CD14-positive monocyte (primary cell): Measurements from ENCODE around the gene SLC32A1. TPM values are rescaled to one million over a fixed set of nuclear protein-coding genes. Genes with fewer than 3 reads are reported as not detected.
A peak's percentile ranks its signal among the peaks of the same experiment; 100 is the strongest.

ENCODE experiments used
- DNase-seq, 3 donors: peaks; one replicate each; pipeline ENCODE4 v3.0.0-alpha.2; 2011 to 2022
- H2AFZ ChIP-seq: 2 replicates; pipeline ENCODE4 v1.6.0; 2012; ENCODE audit warnings: mild to moderate bottlenecking, low read depth, low read length, inconsistent platforms; ENCODE audit not compliant: insufficient read depth, poor library complexity, severe bottlenecking
- H3K27ac ChIP-seq, 2 donors: 1 replicate in 1 of 2; 2 replicates in 1 of 2; pipeline ENCODE4 v1.5.1; 2012 to 2013; ENCODE audit warnings: low read length in 2 of 2, control low read depth in 1 of 2, inconsistent platforms in 1 of 2, low read depth in 1 of 2, mild to moderate bottlenecking in 1 of 2
- H3K27me3 ChIP-seq, 2 donors: one replicate each; pipeline versions ENCODE4 v1.6.0 to v1.6.1; 2011 to 2013; ENCODE audit warnings: low read length in 2 of 2; ENCODE audit not compliant: control insufficient read depth in 2 of 2, insufficient read depth in 2 of 2
- H3K36me3 ChIP-seq, 2 donors: replicated peaks in 1 of 2; 1 replicate in 1 of 2; 2 replicates in 1 of 2; pipeline versions ENCODE4 v1.5.1 to v1.6.1; 2012 to 2013; ENCODE audit warnings: low read length in 2 of 2, control low read depth in 1 of 2, inconsistent platforms in 1 of 2, mild to moderate bottlenecking in 1 of 2; ENCODE audit not compliant: insufficient read depth in 2 of 2, control insufficient read depth in 1 of 2
- H3K4me1 ChIP-seq, 2 donors: 1 replicate in 1 of 2; 2 replicates in 1 of 2; pipeline versions ENCODE4 v1.5.1 to v1.6.1; 2012 to 2013; ENCODE audit warnings: low read length in 2 of 2, control low read depth in 1 of 2, inconsistent platforms in 1 of 2, mild to moderate bottlenecking in 1 of 2, moderate library complexity in 1 of 2; ENCODE audit not compliant: insufficient read depth in 2 of 2, control insufficient read depth in 1 of 2
- H3K4me2 ChIP-seq: replicated peaks from 2 replicates; pipeline ENCODE3; 2012; ENCODE audit warnings: low read length, moderate library complexity, mild to moderate bottlenecking; ENCODE audit not compliant: poor library complexity, severe bottlenecking; ENCODE audit errors: extremely low read depth
- H3K4me3 ChIP-seq, 3 experiments: fragments of 200-600 bp in 1 of 3; sonication (generic) in 1 of 3; replicated peaks in 1 of 3; 1 replicate in 2 of 3; 2 replicates in 1 of 3; pipeline ENCODE4 v1.5.1; 2011 to 2013; ENCODE audit warnings: low read length in 3 of 3, mild to moderate bottlenecking in 3 of 3, control low read depth in 2 of 3, low read depth in 2 of 3, inconsistent platforms in 1 of 3, moderate library complexity in 1 of 3
- H3K79me2 ChIP-seq: 2 replicates; pipeline ENCODE4 v1.6.0; 2012; ENCODE audit warnings: mild to moderate bottlenecking, control low read depth, inconsistent platforms, low read length, moderate library complexity; ENCODE audit not compliant: insufficient read depth
- H3K9ac ChIP-seq: 2 replicates; pipeline ENCODE4 v1.6.0; 2017; ENCODE audit warnings: low read length, mild to moderate bottlenecking; ENCODE audit not compliant: insufficient read depth, poor library complexity, severe bottlenecking
- H3K9me3 ChIP-seq, 2 donors: replicated peaks in 1 of 2; 1 replicate in 1 of 2; 2 replicates in 1 of 2; pipeline versions ENCODE4 v1.5.1 to v1.6.1; 2012 to 2013; ENCODE audit warnings: low read length in 2 of 2, control low read depth in 1 of 2; ENCODE audit not compliant: control insufficient read depth in 1 of 2, insufficient read depth in 1 of 2
- H4K20me1 ChIP-seq: 2 replicates; pipeline ENCODE4 v1.6.0; 2012; ENCODE audit warnings: mild to moderate bottlenecking, low read length, control low read depth, moderate library complexity; ENCODE audit not compliant: insufficient read depth
- H3K27ac Mint-ChIP-seq, 7 donors: one replicate each; pipeline ENCODE4 v1.8.0; 2020; ENCODE audit warnings: mild to moderate bottlenecking in 7 of 7, mixed read lengths in 7 of 7, moderate library complexity in 6 of 7, inconsistent platforms in 2 of 7
- H3K27me3 Mint-ChIP-seq, 3 donors: one replicate each; pipeline ENCODE4 v1.8.0; 2021 to 2022; ENCODE audit warnings: low read depth in 3 of 3, mild to moderate bottlenecking in 3 of 3, mixed read lengths in 3 of 3, moderate library complexity in 3 of 3, inconsistent platforms in 1 of 3
- H3K36me3 Mint-ChIP-seq, 2 donors: one replicate each; pipeline ENCODE4 v1.8.0; 2020; ENCODE audit warnings: mixed read lengths in 2 of 2, inconsistent platforms in 1 of 2, mild to moderate bottlenecking in 1 of 2
- H3K4me1 Mint-ChIP-seq: one replicate; pipeline ENCODE4 v1.8.0; 2020; ENCODE audit warnings: mild to moderate bottlenecking, mixed read lengths
- H3K4me3 Mint-ChIP-seq, 2 donors: one replicate each; pipeline ENCODE4 v1.8.0; 2020; ENCODE audit warnings: mild to moderate bottlenecking in 2 of 2, mixed read lengths in 2 of 2, moderate library complexity in 1 of 2
- H3K9me3 Mint-ChIP-seq, 7 donors: one replicate each; pipeline ENCODE4 v1.8.0; 2020 to 2022; ENCODE audit warnings: mixed read lengths in 7 of 7, mild to moderate bottlenecking in 6 of 7, moderate library complexity in 6 of 7, inconsistent platforms in 2 of 7
- CTCF ChIP-seq: fragments of 200-600 bp; IDR thresholded peaks from one replicate; pipeline ENCODE4 v1.8.0; 2022; ENCODE audit warnings: antibody characterized with exemption, mild to moderate bottlenecking
- WGBS: methylation state at CpG from one replicate; pipeline ENCODE4 v1.1.5; 2013; ENCODE audit warnings: missing lambda C conversion rate; ENCODE audit not compliant: insufficient coverage; 5-methylcytosine and 5-hydroxymethylcytosine counted together
- intact Hi-C, 2 donors: fragments of 100-400 bp; cut with micrococcal nuclease; formaldehyde crosslinking; loops; one replicate each; pipeline versions ENCODE4 v1.15.0 to v1.15.1; 2023
- polyA plus RNA-seq, 3 donors: library from polyadenylated mRNA; depleted of rRNA in 1 of 3; unstranded in 2 of 3; stranded (reverse) in 1 of 3; fragments of 300-500 nt in 2 of 3; fragments of >200 nt in 1 of 3; fragmentation: Illumina TruSeq in 2 of 3; gene quantifications; 1 replicate in 2 of 3; 2 replicates in 1 of 3; pipeline ENCODE4 v1.2.3, GENCODE V29; 2012 to 2021

The SLC32A1 gene
- polyA plus RNA-seq, 3 donors, result not detected

- DNase-seq, result no peak
- peaks cover 5 to 60% of the 10 kb centered on the region in 2 donors for H3K9me3 ChIP-seq
- no peaks in the 10 kb centered on the region for H3K79me2 ChIP-seq
- no peak overlapping the region for H3K4me3 ChIP-seq
- H3K36me3 ChIP-seq, result no peaks in the 10 kb centered on the region
- no peak for TF ChIP-seq CTCF
- WGBS, result 6% methylated on average over 46 of the region's 46 CpGs
- Mint-ChIP-seq H3K36me3 (peaks cover 0 to 19% of the 10 kb centered on the region in 2 donors), H3K4me1 (peaks cover 43% of the 10 kb centered on the region), H3K4me3 (peak overlapping the region in 1 of 2 donors; percentile 80), H3K27me3 (peaks cover 92 to 100% (median 93%) of the 10 kb centered on the region in 3 donors), H3K9me3 (peaks cover 0 to 39% (median 17%) of the 10 kb centered on the region in 7 donors), H3K27ac (no peak overlapping the region)
- H2AFZ ChIP-seq, result no peak overlapping the region
- no peaks in the 10 kb centered on the region for H4K20me1 ChIP-seq
- H3K27ac ChIP-seq, result no peak overlapping the region
- no peak overlapping the region for H3K9ac ChIP-seq
- peaks cover 0 to 3% of the 10 kb centered on the region in 2 donors for H3K4me1 ChIP-seq
- H3K27me3 ChIP-seq, result peaks cover 76 to 98% of the 10 kb centered on the region in 2 donors
- intact Hi-C loops, result no loop called here
- H3K4me2 ChIP-seq, result no peak overlapping the region
Measured at GRCh38 chr20:38724626-38725147, 401 bp downstream of the SLC32A1 start.

- intact Hi-C loops, result no loop called here
Measured at GRCh38 chr20:38725148-38725901, 1.0 kb downstream of the SLC32A1 start.

More at GRCh38 chr20:38725148-38725901, 1.0 kb downstream of the SLC32A1 start:
- Histone ChIP-seq H3K9ac (no peak overlapping the region), H3K27ac (no peak overlapping the region), H3K4me1 (peaks cover under 1 to 3% of the 10 kb centered on the region in 2 donors), H3K79me2 (no peaks in the 10 kb centered on the region), H3K4me3 (no peak overlapping the region), H2AFZ (no peak overlapping the region), H3K36me3 (no peaks in the 10 kb centered on the region), H3K4me2 (no peak overlapping the region), H4K20me1 (no peaks in the 10 kb centered on the region), H3K27me3 (peaks cover 80 to 98% of the 10 kb centered on the region in 2 donors), H3K9me3 (peaks cover 5 to 65% of the 10 kb centered on the region in 2 donors)
- peaks cover 0 to 45% (median 18%) of the 10 kb centered on the region in 7 donors for H3K9me3 Mint-ChIP-seq
- peaks cover 46% of the 10 kb centered on the region for H3K4me1 Mint-ChIP-seq
- peaks cover 95 to 100% (median 98%) of the 10 kb centered on the region in 3 donors for H3K27me3 Mint-ChIP-seq
- H3K4me3 Mint-ChIP-seq, result peak overlapping the region; percentile 47 to 80
- no peak for DNase-seq
- peaks cover 0 to 24% of the 10 kb centered on the region in 2 donors for H3K36me3 Mint-ChIP-seq
- whole genome bisulfite sequencing, result 5% methylated on average over 22 of the region's 35 CpGs
- no peak for TF ChIP-seq CTCF
- no peak overlapping the region for H3K27ac Mint-ChIP-seq
